ENCODE measurements around the gene STARD10.
A peak's percentile ranks its signal among the peaks of the same experiment; 100 is the strongest.

The STARD10 gene

DNA sequence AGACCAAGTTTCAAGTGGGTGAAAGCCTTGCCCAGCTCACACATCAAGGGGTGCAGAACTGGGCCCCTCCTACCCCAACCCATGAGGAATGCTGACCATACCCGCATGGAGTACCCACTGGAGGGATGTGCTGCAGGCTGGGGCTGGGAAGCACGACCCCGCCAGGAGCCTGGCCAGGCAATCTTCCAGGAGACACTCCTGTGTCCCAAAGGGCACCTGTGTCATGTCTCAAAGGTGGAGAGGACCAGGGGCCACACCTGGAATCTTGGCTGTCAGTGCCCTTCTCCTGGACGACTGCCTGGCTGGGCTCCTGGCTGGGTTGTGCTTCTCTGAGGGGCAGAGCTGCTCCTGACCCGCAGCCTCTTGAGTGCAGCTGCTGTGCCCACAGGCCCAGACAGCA, 48.3 kb downstream of the STARD10 start:
- DNase-seq (ENCODE audit: low read depth in 3 of 3): no peak

DNA sequence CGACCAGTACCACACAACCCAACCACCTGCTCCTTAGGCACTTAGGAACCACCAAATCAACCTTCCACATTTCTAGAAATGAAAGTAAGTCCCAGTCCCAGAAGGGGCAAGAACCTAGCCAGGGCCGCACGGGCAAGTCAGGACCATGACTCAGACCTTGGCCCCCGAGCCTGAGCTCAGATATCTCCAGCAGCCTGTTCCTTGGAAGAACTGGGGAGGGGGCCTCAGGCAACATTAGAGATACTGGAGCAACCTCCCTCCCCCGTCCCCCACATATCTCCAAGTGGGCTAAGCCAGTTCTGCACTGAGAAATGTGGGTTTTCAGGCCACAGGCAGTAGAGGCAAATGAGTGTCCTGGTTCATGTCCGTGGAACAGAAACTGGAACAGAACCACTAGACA, 49.4 kb downstream of the STARD10 start:
- no peak for DNase-seq (ENCODE audit: low read depth in 3 of 3)

GRCh38 chr11:72743321-72744221, 50.3 kb downstream of the STARD10 start:
- no peak for DNase-seq (ENCODE audit: low read depth in 3 of 3)

- no peak for DNase-seq (ENCODE audit: low read depth in 3 of 3)
Observed at GRCh38 chr11:72742513-72743320, 51.1 kb downstream of the STARD10 start.

DNA sequence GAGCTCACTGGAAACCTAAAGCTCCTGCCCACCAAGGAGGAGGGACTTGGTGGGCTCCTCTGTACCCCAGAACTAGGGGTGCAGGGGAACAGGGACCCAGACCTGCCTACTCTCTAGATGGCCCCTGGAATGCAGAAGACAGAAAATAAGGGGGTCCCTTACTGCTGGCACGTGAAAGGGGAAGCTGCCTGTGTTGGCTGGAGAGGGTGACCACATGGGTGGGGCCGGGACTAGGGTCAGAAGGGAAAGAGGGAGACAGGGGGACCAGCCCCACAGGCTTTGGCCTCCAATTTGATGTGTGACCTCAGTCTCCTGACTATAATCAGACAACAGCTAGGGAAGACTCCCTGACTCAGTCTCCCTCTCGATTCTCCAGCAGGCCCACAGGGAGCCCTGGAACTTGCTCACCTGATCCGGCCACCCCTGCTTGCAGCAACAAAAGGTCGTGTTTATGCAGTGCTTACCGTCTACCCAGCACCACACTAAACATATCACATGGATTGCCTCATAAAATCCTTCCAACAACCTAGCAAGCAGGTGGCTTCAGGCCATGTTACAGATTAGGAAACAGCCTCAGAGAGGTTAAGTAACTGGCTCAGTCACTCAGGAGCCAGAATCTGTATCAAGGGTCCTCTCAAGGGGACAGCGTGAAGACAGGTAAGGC, 51.9 kb downstream of the STARD10 start:
- DNase-seq (ENCODE audit: low read depth in 3 of 3): no peak

DNA sequence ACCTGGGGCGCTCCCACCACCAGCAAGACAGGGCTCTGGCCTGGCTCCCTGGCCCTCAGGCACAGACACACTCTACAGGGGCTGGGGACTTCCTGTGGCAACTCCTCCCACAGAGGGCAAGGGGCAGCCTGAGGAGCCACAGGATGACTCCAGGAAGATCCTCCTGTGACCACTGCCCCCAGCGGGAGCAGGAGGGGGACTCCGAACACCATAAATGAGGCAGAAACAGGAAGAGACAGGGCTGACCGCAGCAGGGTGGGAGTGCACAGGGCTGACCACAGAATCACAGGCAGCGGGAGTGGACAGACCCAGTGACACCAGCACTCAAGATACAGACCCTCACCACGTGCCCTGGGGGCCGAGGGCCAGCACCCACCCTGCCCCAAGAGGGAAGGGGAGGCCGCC, 52.4 kb downstream of the STARD10 start:
- no peak for DNase-seq (ENCODE audit: low read depth in 3 of 3)

GRCh38 chr11:72740562-72741428, 53.1 kb downstream of the STARD10 start:
- DNase-seq (ENCODE audit: low read depth in 3 of 3): no peak

GRCh38 chr11:72740060-72740424, 53.8 kb downstream of the STARD10 start:
- no peak for DNase-seq (ENCODE audit: low read depth in 3 of 3)

DNA sequence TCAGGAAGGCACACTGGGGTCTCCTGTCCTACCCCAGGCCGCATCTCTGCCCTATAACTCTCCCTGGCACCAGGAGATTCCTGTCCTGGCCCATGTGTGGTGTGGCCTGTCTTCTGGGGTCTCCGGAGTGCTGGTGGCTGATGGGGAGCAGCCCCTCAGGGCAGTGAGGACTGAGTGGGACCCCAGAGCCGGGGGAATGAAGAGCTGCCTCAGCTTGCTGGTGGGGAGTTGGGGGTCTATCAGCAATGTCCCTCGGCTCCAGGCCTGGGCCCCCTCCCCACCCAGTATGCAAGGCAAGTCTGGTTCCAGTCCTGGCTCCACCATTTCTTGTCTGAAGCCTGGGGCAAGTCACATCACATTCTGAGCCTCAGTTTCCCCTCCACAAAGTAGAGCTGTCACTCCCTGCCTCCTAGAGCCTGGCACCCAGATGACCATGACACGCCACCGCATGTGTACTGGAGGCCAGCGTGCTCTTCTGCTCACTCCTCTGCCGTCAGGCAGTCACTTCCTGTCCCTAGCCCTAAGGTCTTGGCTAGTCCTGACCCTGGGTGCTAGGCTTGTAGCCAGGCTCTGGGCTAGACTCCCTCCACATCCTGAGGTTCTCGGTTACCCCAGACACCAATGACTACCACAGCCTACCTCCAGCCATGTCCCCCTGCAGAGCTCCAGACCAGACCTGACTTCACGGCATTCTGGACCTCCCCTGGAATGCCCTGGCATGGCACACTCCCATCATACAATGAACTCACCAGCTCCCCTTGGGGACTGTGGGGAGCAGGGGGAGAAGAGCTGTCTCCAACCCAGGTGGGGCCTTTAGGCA, 54.4 kb downstream of the STARD10 start:
- DNase-seq (ENCODE audit: low read depth in 3 of 3): no peak

DNA sequence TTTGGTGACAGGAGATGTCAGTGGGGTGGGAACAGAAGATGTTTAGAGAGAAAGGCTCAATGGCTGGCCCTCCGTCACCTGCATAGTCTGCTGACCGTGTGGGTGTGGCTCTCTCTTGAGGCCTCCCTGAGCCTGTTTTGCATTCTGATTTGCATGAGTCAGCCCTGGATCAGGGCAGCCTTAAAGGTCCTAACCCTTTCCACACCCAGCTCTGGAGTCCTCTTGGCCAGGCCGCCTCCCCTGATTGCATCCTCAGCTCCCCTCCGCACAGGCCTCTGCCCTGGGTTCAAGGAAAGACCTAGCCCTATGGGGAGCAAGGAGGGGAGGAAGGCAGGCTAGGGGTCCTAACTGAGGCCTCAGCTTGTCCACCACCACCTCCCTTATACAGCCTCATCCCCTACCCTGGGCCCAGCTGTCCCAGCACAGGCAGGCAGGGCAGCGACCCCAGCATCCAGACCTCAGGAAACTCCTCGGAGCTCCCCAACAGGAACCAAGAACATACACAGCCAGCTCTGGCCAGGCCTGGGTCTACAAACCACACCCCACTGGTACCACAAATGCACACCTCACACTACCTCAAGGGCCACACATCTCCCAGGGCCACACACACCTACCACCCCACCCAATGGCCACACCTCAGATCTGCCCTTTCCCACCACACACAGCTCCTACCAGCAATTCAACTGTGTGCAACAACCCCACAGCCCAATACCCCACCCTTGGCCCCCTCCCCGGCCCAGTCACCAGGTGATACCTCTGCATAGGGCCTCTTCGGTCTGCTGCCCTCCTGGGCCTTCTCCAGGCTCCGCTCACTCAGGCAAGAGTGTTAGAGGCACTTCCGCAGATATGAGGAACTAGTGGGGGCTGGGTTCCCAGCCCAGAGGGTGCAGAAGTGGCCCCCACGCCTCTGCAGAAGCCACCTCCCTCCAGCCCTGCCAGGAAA, 55.4 kb downstream of the STARD10 start:
- no peak for DNase-seq (ENCODE audit: low read depth in 3 of 3)

GRCh38 chr11:72737336-72737735, 56.5 kb downstream of the STARD10 start:
- no peak for DNase-seq (ENCODE audit: low read depth in 3 of 3)

GRCh38 chr11:72736452-72737069, 57.3 kb downstream of the STARD10 start:
- peak; percentile 28 to 54 (median 42) for DNase-seq (ENCODE audit: low read depth in 3 of 3)

GRCh38 chr11:72735495-72736027, 58.3 kb downstream of the STARD10 start:
- DNase-seq (ENCODE audit: low read depth in 3 of 3): no peak

- DNase-seq (ENCODE audit: low read depth in 3 of 3): no peak
Observed at GRCh38 chr11:72732329-72732728, 61.5 kb downstream of the STARD10 start.

GRCh38 chr11:72730737-72731136, 63.1 kb downstream of the STARD10 start:
- DNase-seq (ENCODE audit: low read depth in 3 of 3): no peak

GRCh38 chr11:72730243-72730642, 63.6 kb downstream of the STARD10 start:
- no peak for DNase-seq (ENCODE audit: low read depth in 3 of 3)

GRCh38 chr11:72727521-72727920, 66.3 kb downstream of the STARD10 start:
- DNase-seq (ENCODE audit: low read depth in 3 of 3): no peak

All from stimulated activated CD4-positive, alpha-beta T cell treated with anti-CD3 and anti-CD28 coated beads, TNF-alpha, amount 100 ng/mL, for 48 hours (primary cell).